WI38 (cell line): ENCODE measurements around the gene TMEM170A.

Source experiments
- H3K4me3 ChIP-seq: 2 replicates; pipeline ENCODE4 v1.5.1; 2011; ENCODE audit warnings: low read depth, mild to moderate bottlenecking, control low read depth, low read length
- CTCF ChIP-seq: IDR thresholded peaks from 2 replicates; pipeline ENCODE4 v1.5.1; 2012; ENCODE audit warnings: low read depth, mild to moderate bottlenecking, control low read depth, low read length

The TMEM170A gene

GRCh38 chr16:75478480-75479345, 14.2 kb upstream of the TMEM170A start:
- no peak for TF ChIP-seq CTCF
- no peak overlapping the region for H3K4me3 ChIP-seq

GRCh38 chr16:75477680-75478473, 13.4 kb upstream of the TMEM170A start:
- no peak overlapping the region for H3K4me3 ChIP-seq
- TF ChIP-seq CTCF: no peak

- no peak for TF ChIP-seq CTCF
These were observed 12.3 kb upstream of the TMEM170A start for GRCh38 chr16:75476817-75477216.

GRCh38 chr16:75475420-75475847, 10.9 kb upstream of the TMEM170A start:
- no peak for TF ChIP-seq CTCF

More at GRCh38 chr16:75476817-75477216, 12.3 kb upstream of the TMEM170A start:
- H3K4me3 ChIP-seq: no peak overlapping the region

GRCh38 chr16:75472908-75473877, 8.7 kb upstream of the TMEM170A start:
- TF ChIP-seq CTCF: no peak

More at GRCh38 chr16:75475420-75475847, 10.9 kb upstream of the TMEM170A start:
- no peak overlapping the region for H3K4me3 ChIP-seq

GRCh38 chr16:75471723-75472633, 7.5 kb upstream of the TMEM170A start:
- peak; percentile 60 for TF ChIP-seq CTCF
- no peak overlapping the region for H3K4me3 ChIP-seq

More at GRCh38 chr16:75472908-75473877, 8.7 kb upstream of the TMEM170A start:
- H3K4me3 ChIP-seq: no peak overlapping the region
